HG03457 (cell line): Measurements from ENCODE around the gene TMEM17.
"Not testable (repeated sequence)": the region's sequence is repeated elsewhere in the genome, so short reads cannot be mapped to it uniquely, and the experiment has no call there.

Experiments used
- ATAC-seq: cut with Tn5 transposase; IDR thresholded peaks from one replicate; pipeline ENCODE4 v1.9.1; 2021; ENCODE audit warnings: moderate number of reproducible peaks; ENCODE audit not compliant: unreplicated experiment

The TMEM17 gene

DNA sequence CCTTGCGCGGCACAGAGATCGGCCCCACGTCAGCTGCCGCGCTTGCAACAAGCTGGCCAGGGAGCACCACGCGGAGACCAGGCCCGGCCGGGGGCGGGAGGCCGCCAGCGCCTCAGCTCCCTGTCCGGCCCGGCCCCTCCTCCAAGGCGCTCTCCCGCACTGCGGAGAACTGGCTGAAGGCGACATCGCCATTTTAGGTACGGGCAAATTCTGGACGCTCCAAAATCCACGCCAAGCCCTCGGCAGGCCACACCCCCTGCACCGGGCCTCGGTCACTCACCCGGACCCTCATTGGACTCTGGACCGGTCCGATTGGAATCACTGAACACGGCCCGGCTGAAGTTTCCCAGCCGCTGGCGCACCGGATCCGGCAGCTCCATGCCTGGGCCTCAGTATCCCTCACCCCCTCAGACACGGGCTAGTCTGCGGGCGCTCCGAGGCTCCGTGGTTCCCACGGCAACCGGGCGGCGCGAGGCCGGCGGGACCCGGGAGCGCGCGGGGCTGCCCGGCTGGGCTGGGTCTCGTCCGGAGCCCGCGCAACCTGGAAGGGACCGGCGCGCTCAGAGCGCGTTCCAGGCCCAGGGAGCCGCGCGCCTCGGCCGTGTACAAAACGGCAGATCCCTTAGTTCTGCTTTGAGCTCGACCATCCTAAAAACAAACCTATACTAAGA is at the start of gene TMEM17:
Gene TMEM17 (minus strand): TSS at position 446 of the 671 bp plus-strand sequence. CDS start 66 bp downstream, at position 380.
- peak; percentile 72 for ATAC-seq

GRCh38 chr2:62554440-62554839 is 48.4 kb upstream of the TMEM17 start:
- ATAC-seq = no peak

DNA sequence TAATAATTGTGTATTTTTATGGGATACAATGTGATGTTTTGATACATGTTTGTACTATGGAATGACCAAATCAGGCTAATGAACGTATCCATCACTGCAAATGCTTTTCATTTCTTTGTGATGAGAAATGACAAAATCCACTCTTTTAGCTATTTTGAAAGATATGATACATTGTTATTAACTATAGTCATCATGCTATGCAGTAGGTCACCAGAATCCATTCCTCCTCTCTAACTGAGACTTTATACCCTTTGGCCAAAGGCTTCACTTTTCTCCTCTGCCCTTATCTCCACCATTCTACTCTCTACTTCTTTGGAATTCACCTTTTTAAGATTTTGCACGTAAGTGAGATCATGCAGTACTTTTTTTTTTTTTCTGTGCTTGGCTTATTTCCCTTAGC is 44.5 kb upstream of the TMEM17 start:
- ATAC-seq = no peak

DNA sequence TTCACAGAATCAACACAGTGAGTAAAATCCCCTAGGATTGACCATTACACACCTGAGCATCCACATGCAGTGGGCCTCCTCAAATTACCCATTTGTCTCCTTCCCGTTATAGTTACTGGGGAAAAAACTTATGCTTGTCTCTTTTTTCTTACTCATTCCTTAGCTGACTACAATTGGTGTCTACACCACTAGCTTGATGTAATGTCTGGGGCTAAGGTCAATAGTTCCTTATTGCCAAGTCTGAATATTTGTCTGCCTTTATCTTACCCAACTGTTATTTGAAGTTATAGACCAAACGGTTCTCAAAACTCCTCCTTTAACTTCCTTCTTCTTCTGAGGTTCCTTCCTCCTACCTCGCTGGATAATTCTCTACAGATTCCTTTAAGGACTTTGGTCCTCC is 41.9 kb upstream of the TMEM17 start:
- no peak for ATAC-seq

DNA sequence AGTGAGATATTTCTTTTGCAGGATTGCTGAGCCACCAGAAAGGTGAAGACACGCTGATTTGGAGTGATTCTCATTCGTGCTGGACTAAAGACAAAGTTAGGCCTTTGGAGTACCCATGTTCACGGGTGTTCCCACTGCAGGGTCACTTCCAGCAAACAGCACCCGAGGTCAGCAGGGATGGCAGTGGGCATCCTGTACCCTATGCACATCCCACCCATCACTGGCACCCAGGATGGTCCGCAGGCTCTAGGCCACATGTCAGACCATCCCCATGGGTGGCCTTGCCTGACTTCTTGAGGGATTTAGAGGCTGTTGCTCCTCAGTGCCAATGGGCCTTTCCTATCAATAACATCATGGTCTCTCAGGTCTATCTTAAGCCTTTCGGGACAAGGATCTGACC is 39.3 kb upstream of the TMEM17 start:
- no peak for ATAC-seq

DNA sequence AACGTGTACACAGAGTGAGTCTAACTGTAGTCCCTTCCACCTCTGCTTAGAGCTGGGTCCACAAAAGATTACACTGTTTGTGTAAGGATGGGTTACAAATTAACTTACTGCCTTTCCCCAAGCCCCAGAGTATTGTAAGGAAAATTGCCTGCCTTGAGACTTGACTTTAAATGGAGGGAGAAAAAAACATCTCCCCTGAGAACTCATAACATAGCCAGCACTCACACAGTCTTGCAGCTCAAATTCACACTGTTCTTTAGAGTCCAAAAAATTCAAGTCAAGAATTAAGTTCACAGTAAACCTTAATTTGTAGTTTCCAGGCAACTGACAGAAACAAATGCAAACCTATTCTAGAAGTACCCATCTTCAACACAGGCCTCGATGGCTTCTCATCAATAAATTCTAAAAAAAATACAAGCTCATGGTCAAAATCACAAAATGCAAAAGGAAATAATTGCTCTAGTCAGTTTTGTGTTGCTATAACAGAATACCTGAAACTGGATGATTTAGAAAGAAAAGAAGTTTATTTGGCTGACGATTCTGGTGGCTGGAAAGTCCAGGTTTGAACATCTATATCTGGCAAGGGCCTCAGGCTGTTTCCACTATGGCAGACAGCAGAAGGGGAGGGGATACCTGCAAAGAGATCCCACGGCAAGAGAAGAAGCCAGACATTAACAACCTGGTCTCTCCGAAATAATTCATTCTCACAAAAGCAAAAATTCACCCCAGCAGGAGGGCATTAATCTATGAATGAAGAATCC is 34.6 kb upstream of the TMEM17 start:
- no peak for ATAC-seq

- ATAC-seq = no peak
Observed at GRCh38 chr2:62539606-62540407, 33.8 kb upstream of the TMEM17 start.

- ATAC-seq = no peak
Observed at GRCh38 chr2:62538756-62539155, 32.8 kb upstream of the TMEM17 start.

- no peak for ATAC-seq
Observed at GRCh38 chr2:62537814-62538213, 31.8 kb upstream of the TMEM17 start.

- no peak for ATAC-seq
Observed at GRCh38 chr2:62536873-62537547, 31.0 kb upstream of the TMEM17 start.

DNA sequence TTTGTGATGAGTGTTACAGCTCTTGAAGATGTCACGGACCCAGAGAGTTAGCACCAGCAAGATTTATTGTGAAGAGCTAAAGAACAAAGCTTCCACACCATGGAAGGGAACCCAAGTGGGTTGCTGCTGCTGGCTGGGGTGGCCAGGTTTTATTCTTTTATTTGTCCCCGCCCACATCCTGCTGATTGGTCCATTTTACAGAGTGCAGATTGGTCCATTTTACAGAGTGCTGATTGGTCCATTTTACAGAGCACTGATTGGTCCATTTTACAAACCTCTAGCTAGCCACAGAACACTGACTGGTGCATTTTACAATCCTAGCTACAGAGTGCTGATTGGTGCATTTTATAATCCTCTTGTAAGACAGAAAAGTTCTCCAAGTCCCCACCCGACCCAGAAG is 29.5 kb upstream of the TMEM17 start:
- not testable (repeated sequence) for ATAC-seq

- ATAC-seq = no peak
Observed at GRCh38 chr2:62531594-62531993, 25.6 kb upstream of the TMEM17 start.

DNA sequence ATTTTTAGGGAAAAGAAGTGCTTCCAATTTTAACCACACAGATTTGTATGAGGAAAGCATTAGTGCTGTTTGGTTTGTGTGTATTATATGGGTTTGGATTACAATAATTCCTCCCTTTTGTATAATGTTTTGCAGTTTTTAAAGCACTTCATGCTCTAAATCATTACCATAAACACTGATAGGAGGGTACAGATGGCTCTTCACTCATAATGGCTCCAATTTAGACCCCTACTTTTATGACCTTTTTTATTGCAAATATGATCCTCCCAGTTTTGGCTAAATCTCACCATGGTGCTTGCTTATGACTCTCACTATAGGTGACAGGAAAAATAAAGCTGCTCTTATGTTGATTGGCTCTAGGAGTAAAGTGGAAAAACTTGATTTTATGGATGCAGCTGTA is 23.8 kb upstream of the TMEM17 start:
- no peak for ATAC-seq

DNA sequence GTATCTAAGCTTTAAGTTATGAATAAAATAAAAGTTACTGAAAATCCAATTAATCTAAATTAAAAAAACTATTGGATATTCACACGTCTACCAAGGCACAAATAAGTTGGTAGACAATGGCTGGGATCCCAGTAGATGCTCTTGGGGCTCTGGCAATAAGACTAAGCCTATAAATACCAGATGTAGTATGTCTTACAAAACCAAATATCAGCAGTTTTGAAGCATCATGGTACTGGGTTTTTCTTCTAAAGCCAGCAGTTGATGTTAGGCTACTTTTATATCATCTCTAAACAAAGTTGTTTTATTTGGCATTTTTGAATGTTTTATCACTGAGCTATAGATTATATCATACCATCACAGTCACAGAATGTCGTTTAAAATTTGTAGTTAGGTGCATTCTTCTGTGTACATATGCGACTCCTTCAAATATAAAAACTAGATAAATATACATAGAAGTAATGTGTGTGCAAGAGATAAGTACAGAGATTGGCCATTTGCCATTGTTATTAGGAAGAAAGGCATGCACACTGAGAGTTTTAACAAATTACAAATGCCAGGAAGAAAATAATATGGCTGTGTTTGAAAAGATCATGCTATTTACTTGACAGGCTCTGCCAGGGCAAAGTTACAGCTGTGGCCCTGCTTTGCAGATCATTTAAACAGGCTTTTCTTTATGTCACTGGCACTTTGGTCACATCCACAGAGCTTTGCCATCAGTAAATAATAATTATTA is 21.6 kb upstream of the TMEM17 start:
- ATAC-seq = no peak

- no peak for ATAC-seq
Observed at GRCh38 chr2:62526531-62527381, 20.8 kb upstream of the TMEM17 start.

- ATAC-seq = no peak
Observed at GRCh38 chr2:62525549-62526269, 19.7 kb upstream of the TMEM17 start.

DNA sequence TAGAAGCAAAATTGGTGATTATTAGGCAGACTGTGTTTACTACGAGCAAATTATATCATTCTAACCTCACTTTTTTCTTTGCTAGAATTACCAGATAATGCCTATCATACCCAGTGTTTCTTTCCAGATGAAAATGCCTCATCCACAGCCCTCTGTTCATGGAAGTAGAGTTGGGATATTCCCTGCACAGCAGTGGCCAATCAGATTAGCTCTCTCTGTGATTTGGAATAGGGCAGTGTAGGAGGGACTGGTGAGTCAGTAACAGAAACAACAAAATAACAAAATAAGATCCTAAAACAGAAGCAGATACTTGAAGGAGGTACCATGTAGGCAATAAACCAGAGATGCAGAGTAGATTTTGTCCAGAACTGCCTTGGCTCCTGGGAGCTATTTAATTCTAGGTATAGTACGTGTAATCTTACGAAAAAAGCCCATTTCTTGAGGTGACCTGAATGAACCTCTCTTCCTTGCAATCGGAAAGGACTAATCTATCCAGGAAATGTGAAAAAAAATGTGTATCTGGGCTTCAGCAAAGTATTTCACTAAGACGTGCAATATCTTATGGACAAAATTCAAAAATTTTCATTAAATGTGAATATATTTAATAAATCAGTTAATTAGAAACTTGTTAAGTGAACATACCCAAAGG is 18.4 kb upstream of the TMEM17 start:
- ATAC-seq = no peak

DNA sequence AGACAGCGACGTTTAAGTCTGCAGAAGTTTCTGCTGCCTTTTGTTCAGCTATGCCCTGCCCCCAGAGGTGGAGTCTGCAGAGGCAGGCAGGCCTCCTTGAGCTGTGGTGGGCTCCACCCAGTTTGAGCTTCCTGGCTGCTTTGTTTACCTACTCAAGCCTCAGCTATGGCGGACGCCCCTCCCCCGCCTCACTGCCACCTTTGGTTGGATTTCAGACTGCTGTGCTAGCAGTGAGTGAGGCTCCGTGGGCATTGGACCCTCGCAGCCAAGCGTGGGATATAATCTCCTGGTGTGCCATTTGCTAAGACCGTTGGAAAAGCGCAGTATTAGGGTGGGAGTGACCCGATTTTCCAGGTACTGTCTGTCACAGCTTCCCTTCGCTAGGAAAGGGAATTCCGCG is 15.1 kb upstream of the TMEM17 start:
- ATAC-seq = not testable (repeated sequence)
